ENCODE measurements around the gene CAVIN3. TPM values are rescaled to one million over a fixed set of nuclear protein-coding genes. Genes with fewer than 3 reads are reported as not detected.

The CAVIN3 gene
- polyA plus RNA-seq, 6 donors from 2014 or later, result not detected

- Mint-ChIP-seq H3K36me3 (no peaks in the 10 kb centered on the region), H3K9me3 (no peaks in the 10 kb centered on the region), H3K27ac (no peak overlapping the region), H3K4me3 (no peak overlapping the region), H3K4me1 (no peaks in the 10 kb centered on the region), H3K27me3 (peaks cover 18 to 32% (median 20%) of the 10 kb centered on the region in 3 donors)
- ATAC-seq (ENCODE audit: low read depth in 2 of 2) (no peak), DNase-seq (no peak)
Measured at GRCh38 chr11:6345366-6345765, 25.1 kb upstream of the CAVIN3 start.

DNA sequence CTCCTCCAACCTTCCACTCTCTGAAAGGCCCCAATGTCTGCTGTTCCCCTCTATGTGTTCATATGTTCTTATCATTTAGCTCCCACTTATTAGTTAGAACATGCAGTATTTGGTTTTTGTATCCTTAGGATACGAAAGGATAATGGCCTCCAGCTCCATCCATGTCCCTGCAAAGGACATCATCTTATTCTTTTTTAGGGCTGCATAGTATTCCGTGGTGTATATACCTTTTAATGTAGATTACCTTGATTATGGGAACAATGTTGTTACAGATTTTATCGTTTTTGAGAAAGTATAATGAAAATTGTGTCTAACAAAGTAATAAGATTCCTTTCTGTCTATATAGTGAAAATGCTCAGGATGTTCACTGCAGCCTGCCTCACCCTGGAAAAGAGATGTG is 16.0 kb upstream of the CAVIN3 start:
- H3K9me3 Mint-ChIP-seq, result peaks cover 0 to 5% (median 0%) of the 10 kb centered on the region in 7 donors
- no peaks in the 10 kb centered on the region for H3K36me3 Mint-ChIP-seq
- H3K27me3 Mint-ChIP-seq, result peaks cover 23 to 50% (median 34%) of the 10 kb centered on the region in 3 donors
- H3K27ac Mint-ChIP-seq, result no peak overlapping the region
- DNase-seq (no peak), ATAC-seq (ENCODE audit: low read depth in 2 of 2) (no peak)
- H3K4me1 Mint-ChIP-seq, result no peaks in the 10 kb centered on the region
- no peak overlapping the region for H3K4me3 Mint-ChIP-seq

DNA sequence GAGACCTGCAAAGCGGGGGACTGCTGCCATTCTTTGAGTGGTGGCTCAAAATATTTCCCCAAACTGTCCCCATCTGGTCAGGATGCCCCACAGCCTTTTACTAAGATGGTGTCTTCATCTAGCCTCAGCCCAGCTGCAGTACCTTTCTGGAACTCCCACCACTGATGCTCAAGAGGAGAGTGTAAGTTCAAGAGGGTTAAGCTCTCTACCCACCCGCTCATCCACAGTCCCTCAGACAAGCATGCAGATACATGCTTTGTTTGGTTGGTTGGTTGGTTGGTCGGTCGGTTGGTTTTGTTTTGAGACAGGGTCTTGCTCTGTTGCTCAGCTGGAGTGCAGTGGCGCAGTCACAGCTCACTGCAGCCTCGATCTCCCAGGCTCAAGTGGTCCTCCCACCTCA is 14.5 kb upstream of the CAVIN3 start:
- no peaks in the 10 kb centered on the region for H3K36me3 Mint-ChIP-seq
- ATAC-seq (ENCODE audit: low read depth in 2 of 2) (no peak), DNase-seq (no peak)
- H3K9me3 Mint-ChIP-seq, result peaks cover 0 to 5% (median 0%) of the 10 kb centered on the region in 7 donors
- H3K4me1 Mint-ChIP-seq, result no peaks in the 10 kb centered on the region
- peaks cover 26 to 48% (median 30%) of the 10 kb centered on the region in 3 donors for H3K27me3 Mint-ChIP-seq
- H3K4me3 Mint-ChIP-seq, result no peak overlapping the region
- H3K27ac Mint-ChIP-seq, result no peak overlapping the region

DNA sequence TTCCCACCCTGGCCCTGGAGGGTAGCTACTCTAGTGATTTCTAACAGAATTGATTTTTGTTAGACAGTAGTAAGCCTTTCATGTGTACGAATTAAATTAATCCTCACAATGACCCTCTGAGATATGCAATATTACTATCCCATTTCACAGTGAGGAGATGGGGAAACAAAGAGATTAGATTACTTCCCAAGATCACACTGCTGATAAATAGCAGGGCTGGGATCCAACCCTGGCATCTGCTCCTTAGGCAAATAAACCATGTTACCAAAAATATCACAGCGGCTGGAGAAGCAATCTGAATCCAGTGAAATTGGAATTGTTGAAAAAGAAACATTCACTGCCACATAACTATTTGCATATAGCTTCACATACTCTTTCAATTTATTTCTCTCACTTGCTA is 12.8 kb upstream of the CAVIN3 start:
- H3K9me3 Mint-ChIP-seq, result peaks cover 0 to 5% (median 0%) of the 10 kb centered on the region in 7 donors
- DNase-seq, result no peak
- H3K27ac Mint-ChIP-seq, result no peak overlapping the region
- H3K27me3 Mint-ChIP-seq, result peaks cover 23 to 37% (median 25%) of the 10 kb centered on the region in 3 donors
- H3K4me1 Mint-ChIP-seq, result no peaks in the 10 kb centered on the region
- H3K4me3 Mint-ChIP-seq, result no peak overlapping the region
- no peak for ATAC-seq (ENCODE audit: low read depth in 2 of 2)
- H3K36me3 Mint-ChIP-seq, result no peaks in the 10 kb centered on the region

GRCh38 chr11:6332066-6332465 is 11.8 kb upstream of the CAVIN3 start:
- Mint-ChIP-seq H3K36me3 (no peaks in the 10 kb centered on the region), H3K9me3 (peaks cover 0 to 5% (median 0%) of the 10 kb centered on the region in 7 donors), H3K4me3 (no peak overlapping the region), H3K27me3 (peaks cover 27 to 38% (median 35%) of the 10 kb centered on the region in 3 donors), H3K27ac (no peak overlapping the region), H3K4me1 (no peaks in the 10 kb centered on the region)
- ATAC-seq (ENCODE audit: low read depth in 2 of 2) (no peak), DNase-seq (no peak)

GRCh38 chr11:6328321-6328720 is 8.0 kb upstream of the CAVIN3 start:
- ATAC-seq (ENCODE audit: low read depth in 2 of 2), result no peak
- Mint-ChIP-seq H3K27ac (no peak overlapping the region), H3K4me1 (no peaks in the 10 kb centered on the region), H3K9me3 (no peaks in the 10 kb centered on the region), H3K36me3 (no peaks in the 10 kb centered on the region), H3K27me3 (peaks cover 19 to 41% (median 31%) of the 10 kb centered on the region in 3 donors), H3K4me3 (no peak overlapping the region)
- DNase-seq, result no peak

- H3K9me3 Mint-ChIP-seq, result no peaks in the 10 kb centered on the region
- no peak for ATAC-seq (ENCODE audit: low read depth in 2 of 2)
- no peak overlapping the region for H3K27ac Mint-ChIP-seq
- no peak overlapping the region for H3K4me3 Mint-ChIP-seq
- peaks cover 15 to 46% (median 37%) of the 10 kb centered on the region in 3 donors for H3K27me3 Mint-ChIP-seq
- no peaks in the 10 kb centered on the region for H3K36me3 Mint-ChIP-seq
- DNase-seq, result no peak
- H3K4me1 Mint-ChIP-seq, result no peaks in the 10 kb centered on the region
Measured at GRCh38 chr11:6327806-6328205, 7.5 kb upstream of the CAVIN3 start.

- H3K4me1 Mint-ChIP-seq, result no peaks in the 10 kb centered on the region
- peaks cover 24 to 54% (median 45%) of the 10 kb centered on the region in 3 donors for H3K27me3 Mint-ChIP-seq
- ATAC-seq (ENCODE audit: low read depth in 2 of 2) (no peak), DNase-seq (no peak)
- H3K4me3 Mint-ChIP-seq, result no peak overlapping the region
- H3K27ac Mint-ChIP-seq, result no peak overlapping the region
- no peaks in the 10 kb centered on the region for H3K9me3 Mint-ChIP-seq
- no peaks in the 10 kb centered on the region for H3K36me3 Mint-ChIP-seq
Measured at GRCh38 chr11:6326985-6327384, 6.7 kb upstream of the CAVIN3 start.

GRCh38 chr11:6326303-6326702 is 6.0 kb upstream of the CAVIN3 start:
- Mint-ChIP-seq H3K9me3 (peaks cover 0 to 2% (median 0%) of the 10 kb centered on the region in 7 donors), H3K36me3 (no peaks in the 10 kb centered on the region), H3K27me3 (peaks cover 30 to 61% (median 52%) of the 10 kb centered on the region in 3 donors), H3K4me3 (no peak overlapping the region), H3K27ac (no peak overlapping the region), H3K4me1 (no peaks in the 10 kb centered on the region)
- DNase-seq, result no peak
- ATAC-seq (ENCODE audit: low read depth in 2 of 2), result no peak

- Mint-ChIP-seq H3K4me3 (peak overlapping the region in 1 of 8 donors; percentile 47), H3K4me1 (peaks cover 0 to 7% (median 4%) of the 10 kb centered on the region in 3 donors), H3K36me3 (no peaks in the 10 kb centered on the region), H3K27me3 (peaks cover 43 to 73% (median 71%) of the 10 kb centered on the region in 3 donors), H3K9me3 (peaks cover 0 to 2% (median 0%) of the 10 kb centered on the region in 7 donors), H3K27ac (no peak overlapping the region)
- no peak for DNase-seq
- ATAC-seq (ENCODE audit: low read depth in 2 of 2), result no peak
Measured at GRCh38 chr11:6323291-6323905, 3.1 kb upstream of the CAVIN3 start.

- H3K4me3 Mint-ChIP-seq, result no peak overlapping the region
- no peak for DNase-seq
Measured at GRCh38 chr11:6321961-6322362, 1.7 kb upstream of the CAVIN3 start.

DNA sequence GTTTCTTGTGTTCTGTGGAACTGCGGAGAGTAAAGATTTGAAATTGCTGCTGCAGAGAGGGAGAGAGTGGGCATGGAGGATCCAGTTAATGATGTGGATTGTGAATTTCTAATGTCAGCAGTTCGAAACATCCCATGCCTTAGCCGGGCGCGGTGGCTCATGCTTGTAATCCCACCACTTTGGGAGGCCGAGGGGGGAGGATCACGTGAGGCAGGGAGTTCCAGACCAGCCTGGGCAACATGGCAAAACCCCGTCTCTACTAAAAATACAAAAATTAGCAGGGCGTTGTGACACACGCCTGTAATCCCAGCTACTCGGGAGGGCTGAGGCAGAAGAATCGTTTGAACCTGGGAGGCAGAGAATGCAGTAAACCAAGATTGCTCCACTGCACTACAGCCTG is 1.1 kb upstream of the CAVIN3 start:
- H3K4me3 Mint-ChIP-seq, result peak overlapping the region in 1 of 8 donors; percentile 27
- DNase-seq, result no peak
- peaks cover 49 to 77% (median 75%) of the 10 kb centered on the region in 3 donors for H3K27me3 Mint-ChIP-seq
- H3K4me1 Mint-ChIP-seq, result peaks cover 0 to 7% (median 4%) of the 10 kb centered on the region in 3 donors
- no peak overlapping the region for H3K27ac Mint-ChIP-seq
- ATAC-seq (ENCODE audit: low read depth in 2 of 2), result no peak
- peaks cover 0 to 2% (median 0%) of the 10 kb centered on the region in 7 donors for H3K9me3 Mint-ChIP-seq
- no peaks in the 10 kb centered on the region for H3K36me3 Mint-ChIP-seq

More at GRCh38 chr11:6321961-6322362, 1.7 kb upstream of the CAVIN3 start:
- peaks cover 46 to 75% (median 74%) of the 10 kb centered on the region in 3 donors for H3K27me3 Mint-ChIP-seq
- peak overlapping the region in 1 of 6 donors; percentile 14 for H3K27ac Mint-ChIP-seq
- no peaks in the 10 kb centered on the region for H3K36me3 Mint-ChIP-seq
- no peak for ATAC-seq (ENCODE audit: low read depth in 2 of 2)
- H3K9me3 Mint-ChIP-seq, result peaks cover 0 to 2% (median 0%) of the 10 kb centered on the region in 7 donors
- H3K4me1 Mint-ChIP-seq, result peaks cover 0 to 7% (median 4%) of the 10 kb centered on the region in 3 donors

DNA sequence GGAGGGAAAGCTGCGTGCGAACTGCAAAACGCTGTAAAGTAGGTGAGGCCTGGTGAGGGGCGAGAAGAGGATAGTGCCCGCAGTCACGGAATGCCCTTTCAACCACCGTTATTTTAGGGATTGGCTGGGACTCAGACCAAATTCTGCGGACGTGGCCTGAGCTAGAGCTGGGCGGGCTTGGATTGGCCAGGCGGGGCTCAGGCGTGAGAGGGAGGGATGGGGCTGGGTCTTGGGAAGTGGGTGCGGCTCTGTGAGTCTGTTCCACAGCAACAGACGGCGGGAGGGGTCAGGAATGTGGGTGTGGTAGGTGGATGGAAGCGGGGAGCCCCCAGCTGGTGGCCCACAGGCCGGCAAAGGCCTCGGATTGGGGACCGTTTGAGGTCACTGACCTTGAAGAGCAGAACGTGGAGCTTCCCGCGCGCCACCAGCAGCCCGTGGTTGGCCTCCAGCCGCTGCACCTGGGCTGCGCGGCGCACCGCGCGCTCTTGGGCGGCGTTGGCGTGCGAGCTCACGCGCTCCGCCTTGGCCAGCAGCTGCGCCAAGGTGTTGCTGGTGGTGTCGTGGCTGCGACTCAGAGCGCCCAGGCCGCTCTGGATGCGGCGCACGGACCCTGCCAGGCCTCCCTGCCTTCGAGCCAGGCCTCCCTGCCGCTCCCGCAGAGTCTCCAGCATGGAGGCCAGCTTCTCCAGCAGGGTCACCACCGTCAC is 444 bp downstream of the CAVIN3 start:
- no peaks in the 10 kb centered on the region for H3K36me3 Mint-ChIP-seq
- DNase-seq (no peak), ATAC-seq (ENCODE audit: low read depth in 2 of 2) (no peak)
- H3K4me1 Mint-ChIP-seq, result peaks cover 0 to 7% (median 4%) of the 10 kb centered on the region in 3 donors
- peaks cover 56 to 87% (median 76%) of the 10 kb centered on the region in 3 donors for H3K27me3 Mint-ChIP-seq
- peaks cover 0 to 2% (median 0%) of the 10 kb centered on the region in 7 donors for H3K9me3 Mint-ChIP-seq
- no peak overlapping the region for H3K4me3 Mint-ChIP-seq
- no peak overlapping the region for H3K27ac Mint-ChIP-seq

Data from naive B cell (primary cell).